Heart left ventricle (tissue), 16 donors: ENCODE measurements around the gene F12. TPM values are rescaled to one million over a fixed set of nuclear protein-coding genes. Genes with fewer than 3 reads are reported as not detected.

Experiments used
- ATAC-seq, 4 donors: fragments of 200-7000 bp; cut with Tn5 transposase; one replicate each; pipeline ENCODE4 v1.9.1; 2020 to 2022; ENCODE audit warnings: moderate library complexity in 4 of 4, mild to moderate bottlenecking in 3 of 4, moderate number of reproducible peaks in 1 of 4
- DNase-seq, 5 donors: peaks; one replicate each; pipeline ENCODE4 v3.0.0-alpha.2; 2020
- H3K27ac ChIP-seq, 12 donors: fragments of 200-600 bp; sonication (generic) in 4 of 12; one replicate each; pipeline versions ENCODE4 v1.5.0 to v1.8.0; 2016 to 2022; ENCODE audit warnings: mild to moderate bottlenecking in 2 of 12
- H3K27me3 ChIP-seq, 9 donors: fragments of 200-600 bp; sonication (generic) in 2 of 9; one replicate each; pipeline versions ENCODE4 v1.5.1 to v1.8.0; 2016 to 2022; ENCODE audit warnings: mild to moderate bottlenecking in 3 of 9
- H3K36me3 ChIP-seq, 9 donors: fragments of 200-600 bp; sonication (generic) in 2 of 9; one replicate each; pipeline versions ENCODE4 v1.5.0 to v1.8.0; 2018 to 2022; ENCODE audit warnings: mild to moderate bottlenecking in 2 of 9
- H3K4me1 ChIP-seq, 12 donors: fragments of 200-600 bp; sonication (generic) in 4 of 12; one replicate each; pipeline versions ENCODE4 v1.5.0 to v1.8.0; 2016 to 2022; ENCODE audit warnings: mild to moderate bottlenecking in 3 of 12
- H3K4me3 ChIP-seq, 12 donors: fragments of 200-600 bp; sonication (generic) in 4 of 12; one replicate each; pipeline versions ENCODE4 v1.5.0 to v1.8.0; 2017 to 2022; ENCODE audit warnings: mild to moderate bottlenecking in 9 of 12, moderate library complexity in 4 of 12
- H3K9me3 ChIP-seq, 12 donors: fragments of 200-600 bp; sonication (generic) in 4 of 12; one replicate each; pipeline versions ENCODE4 v1.5.0 to v1.8.0; 2016 to 2022; ENCODE audit warnings: mild to moderate bottlenecking in 1 of 12
- CTCF ChIP-seq, 12 donors: fragments of 200-600 bp; sonication (generic) in 4 of 12; IDR thresholded peaks; one replicate each; pipeline versions ENCODE4 v1.5.0 to v1.8.0; 2018 to 2022; ENCODE audit warnings: antibody characterized with exemption in 12 of 12, mild to moderate bottlenecking in 5 of 12
- POLR2A ChIP-seq, 2 donors: fragments of 450-650 bp; IDR thresholded peaks; one replicate each; pipeline ENCODE4 v1.6.1; 2017; ENCODE audit warnings: antibody characterized with exemption in 2 of 2, mild to moderate bottlenecking in 2 of 2, moderate library complexity in 2 of 2
- WGBS, 4 donors: extraction: QIAGEN DNeasy Blood & Tissue Kit in 2 of 4; methylation state at CpG; one replicate each; pipeline versions ENCODE4 v1.1.5 to v1.1.7; 2013 to 2018; 5-methylcytosine and 5-hydroxymethylcytosine counted together
- intact Hi-C, 10 donors: fragments of 100-400 bp; cut with DNase I; formaldehyde crosslinking; loops; one replicate each; pipeline versions ENCODE4 v1.11.1 to v1.14.2; 2022
- polyA plus RNA-seq, 2 donors: library from polyadenylated mRNA; stranded (reverse); fragments of 200-250 nt; gene quantifications; one replicate each; pipeline ENCODE4 v1.2.3, GENCODE V29; 2013
- total RNA-seq, 9 donors: library from RNA; depleted of rRNA in 2 of 9; stranded (reverse); fragments of >200 nt in 2 of 9; fragmentation: NEBNext Ultra II Directional in 3 of 9; extraction: Animal tissue kit (Norgen Biotek cat#: 25700) in 3 of 9; gene quantifications; one replicate each; pipeline versions ENCODE4 v1.1.0 to v1.2.4, GENCODE V29; 2016 to 2023
- donor health status: ischemic (EF 13 %, LVEDD 7.1; RV severe dilation, severe dysfunction).
- donor health status: healthy with polysubstance abuse.
- donor health status: DM: no; HTN: yes; CAD: no.
- donor health status: DM: no; HTN: no; CAD: no.
- donor health status: ischemic (EF 25% LVEDD 6.9; RV normal size, moderate dysfunction).
- donor health status: ischemic (EF 25% LVEDD 5.7; RV mildly dilated, moderate dysfunction).
- donor health status: healthy.
- donor health status: DM: yes; HTN: yes; CAD: no.
- donor health status: ischemic (EF 35%, LVEDD 5.7; RV mildly dilated, moderate dysfunction).
- donor health status: nonischemic (EF 11% LVEDD 7.7; RV severe dilation, severe dysfunction).
- donor health status: DM: yes; HTN: yes; CAD: no.
- donor health status: PGD.
- donor health status: ischemic (EF 29% LVEDD 5.4; RV normal size, mild dysfunction).
- donor health status: nonischemic (EF 23%, LVEDD 6.1; RV moderate dilation, normal function).

The F12 gene
- total and polyA plus RNA-seq, 11 donors: 0.29 to 0.56 TPM; not detected in 9

- Histone ChIP-seq H3K27ac (no peak overlapping the region), H3K9me3 (no peaks in the 10 kb centered on the region), H3K4me3 (no peak overlapping the region), H3K36me3 (peaks cover 0 to 68% (median 27%) of the 10 kb centered on the region in 9 donors), H3K27me3 (no peaks in the 10 kb centered on the region), H3K4me1 (peaks cover 0 to 9% (median 4%) of the 10 kb centered on the region in 12 donors)
- ATAC-seq (no peak), DNase-seq (no peak)
- TF ChIP-seq POLR2A (IDR thresholded peaks at IDR 0.05) (no peak), CTCF (IDR thresholded peaks at IDR 0.05) (no peak)
- 87 to 94% (median 90%) methylated on average over 20 to 26 of the region's 26 CpGs for WGBS, 4 donors
- intact Hi-C loops: no loop called here
Observed at GRCh38 chr5:177440990-177441780, 31.8 kb upstream of the F12 start.

- Histone ChIP-seq H3K9me3 (no peaks in the 10 kb centered on the region), H3K36me3 (peaks cover 0 to 76% (median 34%) of the 10 kb centered on the region in 9 donors), H3K4me3 (no peak overlapping the region), H3K27ac (no peak overlapping the region), H3K27me3 (no peaks in the 10 kb centered on the region), H3K4me1 (peaks cover 0 to under 1% (median 0%) of the 10 kb centered on the region in 12 donors)
- intact Hi-C loops: no loop called here
- DNase-seq: no peak
- ATAC-seq: peak in 1 of 4 donors; percentile 10
- TF ChIP-seq CTCF (IDR thresholded peaks at IDR 0.05) (no peak), POLR2A (IDR thresholded peaks at IDR 0.05) (no peak)
- 88 to 91% (median 90%) methylated on average over 15 to 24 of the region's 24 CpGs for WGBS, 4 donors
Observed at GRCh38 chr5:177440211-177440989, 31.0 kb upstream of the F12 start.

GRCh38 chr5:177439518-177440053, 30.2 kb upstream of the F12 start:
- ATAC-seq (no peak), DNase-seq (no peak)
- no peaks in the 10 kb centered on the region for H3K4me1 ChIP-seq
- peaks cover 0 to 84% (median 43%) of the 10 kb centered on the region in 9 donors for H3K36me3 ChIP-seq
- WGBS, 4 donors: 96 to 99% (median 98%) methylated on average over 4 of the region's 4 CpGs
- no peaks in the 10 kb centered on the region for H3K9me3 ChIP-seq
- intact Hi-C loops: no loop called here
- no peak overlapping the region for H3K4me3 ChIP-seq
- no peak overlapping the region for H3K27ac ChIP-seq
- no peaks in the 10 kb centered on the region for H3K27me3 ChIP-seq
- TF ChIP-seq POLR2A (IDR thresholded peaks at IDR 0.05) (no peak), CTCF (IDR thresholded peaks at IDR 0.05) (no peak)

GRCh38 chr5:177438468-177438867, 29.1 kb upstream of the F12 start:
- ATAC-seq: no peak
- TF ChIP-seq CTCF (IDR thresholded peaks at IDR 0.05) (no peak), POLR2A (IDR thresholded peaks at IDR 0.05) (no peak)
- WGBS, 4 donors: 93 to 97% (median 94%) methylated on average over 10 of the region's 10 CpGs

More at GRCh38 chr5:177438468-177438867, 29.1 kb upstream of the F12 start:
- H3K36me3 ChIP-seq: peaks cover 0 to 95% (median 54%) of the 10 kb centered on the region in 9 donors
- intact Hi-C loops: no loop called here
- H3K4me1 ChIP-seq: peaks cover 0 to 9% (median 0%) of the 10 kb centered on the region in 12 donors
- H3K9me3 ChIP-seq: no peaks in the 10 kb centered on the region
- H3K27ac ChIP-seq: no peak overlapping the region
- no peak overlapping the region for H3K4me3 ChIP-seq
- H3K27me3 ChIP-seq: no peaks in the 10 kb centered on the region
- no peak for DNase-seq
